ENCODE data around the gene DPPA2.

DNA sequence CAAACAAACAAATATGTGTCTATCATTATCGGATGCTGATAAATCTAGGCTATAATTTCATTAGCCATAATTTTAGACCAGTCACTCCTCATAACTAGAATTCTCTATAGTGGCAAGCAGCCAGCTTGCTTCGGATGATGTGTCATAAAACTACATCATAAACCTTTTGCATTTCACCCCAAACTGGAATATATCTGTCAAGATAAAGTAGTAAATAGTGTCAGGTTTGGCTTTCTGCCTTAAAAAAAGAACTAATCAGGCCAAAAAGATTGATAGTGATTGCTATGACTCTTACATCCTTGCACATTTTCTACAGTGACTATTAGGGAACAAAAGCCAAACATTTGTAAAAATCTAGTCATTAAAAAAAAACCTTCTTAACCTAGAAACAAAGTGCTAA, 51.0 kb downstream of the DPPA2 start:
- TF ChIP-seq, protein P1, sequence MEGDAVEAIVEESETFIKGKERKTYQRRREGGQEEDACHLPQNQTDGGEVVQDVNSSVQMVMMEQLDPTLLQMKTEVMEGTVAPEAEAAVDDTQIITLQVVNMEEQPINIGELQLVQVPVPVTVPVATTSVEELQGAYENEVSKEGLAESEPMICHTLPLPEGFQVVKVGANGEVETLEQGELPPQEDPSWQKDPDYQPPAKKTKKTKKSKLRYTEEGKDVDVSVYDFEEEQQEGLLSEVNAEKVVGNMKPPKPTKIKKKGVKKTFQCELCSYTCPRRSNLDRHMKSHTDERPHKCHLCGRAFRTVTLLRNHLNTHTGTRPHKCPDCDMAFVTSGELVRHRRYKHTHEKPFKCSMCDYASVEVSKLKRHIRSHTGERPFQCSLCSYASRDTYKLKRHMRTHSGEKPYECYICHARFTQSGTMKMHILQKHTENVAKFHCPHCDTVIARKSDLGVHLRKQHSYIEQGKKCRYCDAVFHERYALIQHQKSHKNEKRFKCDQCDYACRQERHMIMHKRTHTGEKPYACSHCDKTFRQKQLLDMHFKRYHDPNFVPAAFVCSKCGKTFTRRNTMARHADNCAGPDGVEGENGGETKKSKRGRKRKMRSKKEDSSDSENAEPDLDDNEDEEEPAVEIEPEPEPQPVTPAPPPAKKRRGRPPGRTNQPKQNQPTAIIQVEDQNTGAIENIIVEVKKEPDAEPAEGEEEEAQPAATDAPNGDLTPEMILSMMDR (IDR thresholded peaks at IDR 0.05), result no peak
- TF ChIP-seq EP300 (IDR thresholded peaks at IDR 0.05) (no peak), POLR2A (IDR thresholded peaks at IDR 0.05) (no peak), POLR2AphosphoS5 (IDR thresholded peaks at IDR 0.05) (no peak)

All from gastroesophageal sphincter (tissue), 3 donors.